ENCODE measurements around the gene PGBD2. TPM values are rescaled to one million over a fixed set of nuclear protein-coding genes. Genes with fewer than 3 reads are reported as not detected.

Gene PGBD2, protein sequence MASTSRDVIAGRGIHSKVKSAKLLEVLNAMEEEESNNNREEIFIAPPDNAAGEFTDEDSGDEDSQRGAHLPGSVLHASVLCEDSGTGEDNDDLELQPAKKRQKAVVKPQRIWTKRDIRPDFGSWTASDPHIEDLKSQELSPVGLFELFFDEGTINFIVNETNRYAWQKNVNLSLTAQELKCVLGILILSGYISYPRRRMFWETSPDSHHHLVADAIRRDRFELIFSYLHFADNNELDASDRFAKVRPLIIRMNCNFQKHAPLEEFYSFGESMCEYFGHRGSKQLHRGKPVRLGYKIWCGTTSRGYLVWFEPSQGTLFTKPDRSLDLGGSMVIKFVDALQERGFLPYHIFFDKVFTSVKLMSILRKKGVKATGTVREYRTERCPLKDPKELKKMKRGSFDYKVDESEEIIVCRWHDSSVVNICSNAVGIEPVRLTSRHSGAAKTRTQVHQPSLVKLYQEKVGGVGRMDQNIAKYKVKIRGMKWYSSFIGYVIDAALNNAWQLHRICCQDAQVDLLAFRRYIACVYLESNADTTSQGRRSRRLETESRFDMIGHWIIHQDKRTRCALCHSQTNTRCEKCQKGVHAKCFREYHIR
- total RNA-seq, result 1 to 10 TPM; 6.3 to 7.5 TPM

DNA sequence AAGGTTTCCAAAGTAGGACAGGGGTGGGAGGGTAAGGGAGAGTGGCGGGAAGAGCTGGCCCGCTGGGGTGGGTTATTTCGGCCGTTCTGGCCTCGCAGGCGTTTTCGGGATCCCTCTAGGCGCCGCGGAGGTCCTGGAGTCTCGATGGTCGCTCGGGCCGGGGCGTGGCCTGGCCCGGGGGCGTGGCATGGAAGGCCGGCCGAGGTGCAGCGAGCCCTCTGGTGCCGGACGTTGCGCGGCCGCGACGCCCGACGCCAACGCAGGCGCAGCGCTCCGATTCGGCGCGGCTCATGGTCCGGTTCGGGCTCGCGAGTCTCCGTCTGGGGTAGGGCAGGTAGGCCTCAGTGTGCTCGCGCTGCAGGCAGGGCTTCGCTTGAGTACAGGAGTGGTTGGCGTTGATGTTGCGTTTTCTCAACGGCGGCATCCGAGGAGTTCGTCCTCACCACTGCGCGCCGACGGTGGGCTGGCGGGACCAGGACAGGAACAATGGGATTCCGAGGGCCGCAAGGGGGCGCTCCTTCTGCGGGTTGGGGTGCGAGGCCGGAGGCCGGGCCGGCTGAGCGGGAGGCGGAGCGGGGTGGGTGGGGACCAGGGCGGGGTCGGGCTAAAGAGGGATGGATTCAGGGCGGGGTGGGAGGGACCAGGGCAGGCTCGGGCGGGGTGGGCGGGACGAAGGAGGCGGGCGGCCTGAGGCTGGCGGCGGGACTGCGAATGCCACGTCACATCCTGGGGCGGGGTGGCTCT is at the start of gene PGBD2:
PGBD2 (plus strand) TSS at position 227 of the 744 bp plus-strand sequence. CDS start 7,628 bp downstream, outside the sequence.
- peak; percentile 92 for ATAC-seq
- Histone ChIP-seq H3K27ac (peak within 1 kb of the TSS; percentile 88 to 96 (median 93)), H3K9me3 (no peaks in the 10 kb centered on the region), H3K36me3 (replicated peaks in 1 of 2; ENCODE audit: insufficient read depth in 1 of 2, low read depth in 2 of 2) (no peaks in the 10 kb centered on the region), H3K27me3 (no peaks in the 10 kb centered on the region), H3K4me3 (peak within 1 kb of the TSS; percentile 23 to 31), H3K4me1 (peaks cover 40% of the 10 kb centered on the region)
- DNase-seq, result peak; percentile 94 to 96 (median 94)
- intact Hi-C loops (cut with DNase I), result no loop called here
- 0 to 1% methylated on average over 15 to 78 of the region's 80 CpGs for WGBS, 2 donors
- peak; percentile 84 to 91 (median 91) for TF ChIP-seq POLR2A (IDR thresholded peaks at IDR 0.05)
- TF ChIP-seq, protein P1, sequence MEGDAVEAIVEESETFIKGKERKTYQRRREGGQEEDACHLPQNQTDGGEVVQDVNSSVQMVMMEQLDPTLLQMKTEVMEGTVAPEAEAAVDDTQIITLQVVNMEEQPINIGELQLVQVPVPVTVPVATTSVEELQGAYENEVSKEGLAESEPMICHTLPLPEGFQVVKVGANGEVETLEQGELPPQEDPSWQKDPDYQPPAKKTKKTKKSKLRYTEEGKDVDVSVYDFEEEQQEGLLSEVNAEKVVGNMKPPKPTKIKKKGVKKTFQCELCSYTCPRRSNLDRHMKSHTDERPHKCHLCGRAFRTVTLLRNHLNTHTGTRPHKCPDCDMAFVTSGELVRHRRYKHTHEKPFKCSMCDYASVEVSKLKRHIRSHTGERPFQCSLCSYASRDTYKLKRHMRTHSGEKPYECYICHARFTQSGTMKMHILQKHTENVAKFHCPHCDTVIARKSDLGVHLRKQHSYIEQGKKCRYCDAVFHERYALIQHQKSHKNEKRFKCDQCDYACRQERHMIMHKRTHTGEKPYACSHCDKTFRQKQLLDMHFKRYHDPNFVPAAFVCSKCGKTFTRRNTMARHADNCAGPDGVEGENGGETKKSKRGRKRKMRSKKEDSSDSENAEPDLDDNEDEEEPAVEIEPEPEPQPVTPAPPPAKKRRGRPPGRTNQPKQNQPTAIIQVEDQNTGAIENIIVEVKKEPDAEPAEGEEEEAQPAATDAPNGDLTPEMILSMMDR (IDR thresholded peaks at IDR 0.05), result peak; percentile 28 to 87 (median 70)

- WGBS, 2 donors, result 83 to 98% methylated on average over 3 to 7 of the region's 7 CpGs
- no peak for TF ChIP-seq POLR2A (IDR thresholded peaks at IDR 0.05)
- TF ChIP-seq, protein P1 (IDR thresholded peaks at IDR 0.05), result no peak
- DNase-seq, result no peak
- Histone ChIP-seq H3K4me3 (no peak overlapping the region), H3K36me3 (replicated peaks in 1 of 2; ENCODE audit: insufficient read depth in 1 of 2, low read depth in 2 of 2) (peaks cover 0 to 3% of the 10 kb centered on the region in 2 donors), H3K27ac (peak overlapping the region in 1 of 4 donors; percentile 87), H3K4me1 (peaks cover 23% of the 10 kb centered on the region), H3K9me3 (no peaks in the 10 kb centered on the region), H3K27me3 (no peaks in the 10 kb centered on the region)
- intact Hi-C loops (cut with DNase I), result no loop called here
- ATAC-seq, result no peak
These were observed 48.8 kb upstream of the PGBD2 start for GRCh38 chr1:248857201-248857600.

- Histone ChIP-seq H3K27me3 (no peaks in the 10 kb centered on the region), H3K36me3 (replicated peaks in 1 of 2; ENCODE audit: insufficient read depth in 1 of 2, low read depth in 2 of 2) (peaks cover 0 to 3% of the 10 kb centered on the region in 2 donors), H3K27ac (peak overlapping the region in 3 of 4 donors; percentile 81 to 87 (median 87)), H3K9me3 (no peaks in the 10 kb centered on the region), H3K4me1 (peaks cover 26% of the 10 kb centered on the region), H3K4me3 (peak overlapping the region in 1 of 2 donors; percentile 10)
- intact Hi-C loops (cut with DNase I), result no loop called here
- no peak for DNase-seq
- ATAC-seq, result peak; percentile 0
- 8 to 9% methylated on average over 4 of the region's 4 CpGs for WGBS, 2 donors
- TF ChIP-seq POLR2A (IDR thresholded peaks at IDR 0.05), result no peak
- TF ChIP-seq, protein P1 (IDR thresholded peaks at IDR 0.05), result no peak
These were observed 48.3 kb upstream of the PGBD2 start for GRCh38 chr1:248857749-248858095.

- Histone ChIP-seq H3K4me3 (peak overlapping the region; percentile 2 to 10), H3K27ac (peak overlapping the region; percentile 81 to 87 (median 86)), H3K4me1 (peaks cover 31% of the 10 kb centered on the region), H3K9me3 (no peaks in the 10 kb centered on the region), H3K36me3 (replicated peaks in 1 of 2; ENCODE audit: insufficient read depth in 1 of 2, low read depth in 2 of 2) (peaks cover 0 to 3% of the 10 kb centered on the region in 2 donors), H3K27me3 (no peaks in the 10 kb centered on the region)
- DNase-seq (peak; percentile 79 to 87 (median 84)), ATAC-seq (peak; percentile 69)
- WGBS, 2 donors, result 1% methylated on average over 37 to 45 of the region's 45 CpGs
- TF ChIP-seq, protein P1 (IDR thresholded peaks at IDR 0.05), result peak in 6 of 7 experiments; percentile 9 to 59 (median 49)
- peak; percentile 48 to 76 (median 74) for TF ChIP-seq POLR2A (IDR thresholded peaks at IDR 0.05)
- intact Hi-C loops (cut with DNase I), result no loop called here
These were observed 47.7 kb upstream of the PGBD2 start for GRCh38 chr1:248858096-248858890.
